GM12801 (cell line): ENCODE data around the gene ZNF746.

Experiments used
- TF ChIP-seq, protein P1 (sequence below): IDR thresholded peaks from one replicate; pipeline ENCODE4 v1.5.1; 2011; ENCODE audit warnings: control low read depth; ENCODE audit not compliant: insufficient read length; ENCODE audit errors: extremely low read depth

The ZNF746 gene

DNA sequence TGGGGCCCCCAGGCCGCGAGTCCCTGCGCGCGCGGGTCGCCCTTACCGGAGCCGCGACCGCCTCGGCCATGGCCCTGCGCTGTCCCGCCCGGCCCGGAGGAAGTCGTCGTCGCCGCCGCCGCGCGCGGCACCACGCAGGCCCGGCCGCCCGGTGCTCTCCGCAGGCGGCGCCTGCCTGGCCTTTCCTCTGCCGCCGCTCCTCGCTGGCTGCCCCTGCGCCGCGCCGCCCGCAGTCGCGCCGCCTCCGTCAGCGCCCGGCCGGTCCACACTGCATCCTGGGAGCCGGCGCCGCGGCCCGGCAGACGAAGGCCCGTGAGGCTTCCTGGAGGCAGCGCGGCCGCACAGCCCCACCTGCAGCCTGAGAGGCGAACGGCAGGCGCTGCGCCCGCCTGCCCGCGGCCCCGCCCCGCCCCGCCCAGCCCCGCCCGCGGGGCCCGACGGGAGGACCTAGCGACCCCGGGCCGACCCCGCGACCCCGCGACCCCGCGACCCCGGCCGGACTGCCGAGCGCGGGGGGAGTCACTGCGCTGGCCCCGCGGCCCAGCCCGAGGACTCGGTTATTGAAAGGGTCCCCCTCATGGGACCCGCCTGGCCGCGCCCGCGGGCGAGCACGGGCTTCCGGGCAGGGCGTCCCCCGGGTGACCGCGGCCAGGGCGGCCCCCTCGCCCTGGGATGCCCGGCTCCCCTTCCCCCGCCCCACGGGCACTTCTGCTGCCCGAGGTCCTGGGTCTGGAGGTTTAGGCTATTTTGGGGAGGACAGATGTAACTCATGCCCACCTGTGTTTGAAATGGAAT is at the start of gene ZNF746:
TSS of gene ZNF746 (minus strand) at position 343 of the 795 bp plus-strand sequence. CDS start at position 70, 273 bp downstream.
- TF ChIP-seq, protein P1, sequence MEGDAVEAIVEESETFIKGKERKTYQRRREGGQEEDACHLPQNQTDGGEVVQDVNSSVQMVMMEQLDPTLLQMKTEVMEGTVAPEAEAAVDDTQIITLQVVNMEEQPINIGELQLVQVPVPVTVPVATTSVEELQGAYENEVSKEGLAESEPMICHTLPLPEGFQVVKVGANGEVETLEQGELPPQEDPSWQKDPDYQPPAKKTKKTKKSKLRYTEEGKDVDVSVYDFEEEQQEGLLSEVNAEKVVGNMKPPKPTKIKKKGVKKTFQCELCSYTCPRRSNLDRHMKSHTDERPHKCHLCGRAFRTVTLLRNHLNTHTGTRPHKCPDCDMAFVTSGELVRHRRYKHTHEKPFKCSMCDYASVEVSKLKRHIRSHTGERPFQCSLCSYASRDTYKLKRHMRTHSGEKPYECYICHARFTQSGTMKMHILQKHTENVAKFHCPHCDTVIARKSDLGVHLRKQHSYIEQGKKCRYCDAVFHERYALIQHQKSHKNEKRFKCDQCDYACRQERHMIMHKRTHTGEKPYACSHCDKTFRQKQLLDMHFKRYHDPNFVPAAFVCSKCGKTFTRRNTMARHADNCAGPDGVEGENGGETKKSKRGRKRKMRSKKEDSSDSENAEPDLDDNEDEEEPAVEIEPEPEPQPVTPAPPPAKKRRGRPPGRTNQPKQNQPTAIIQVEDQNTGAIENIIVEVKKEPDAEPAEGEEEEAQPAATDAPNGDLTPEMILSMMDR = no peak

DNA sequence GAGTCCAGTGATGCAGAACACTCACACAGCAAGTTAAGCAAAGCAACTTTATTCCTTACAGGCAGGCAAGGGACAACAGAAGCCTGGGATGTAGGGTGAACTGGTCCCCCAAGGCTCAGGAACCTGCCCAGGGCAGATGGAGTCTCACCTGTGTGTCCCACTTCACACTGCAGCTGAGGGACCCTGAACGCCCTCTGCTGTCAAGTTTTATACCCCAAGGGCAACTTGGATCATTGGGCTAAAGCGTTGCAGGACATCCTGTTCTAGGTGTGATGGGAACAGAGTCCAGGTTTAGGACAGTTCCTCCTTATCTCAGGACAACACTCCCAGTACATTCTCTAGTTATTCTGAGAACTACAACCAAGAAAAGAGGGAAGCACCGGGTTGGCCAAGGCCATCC is 49.5 kb upstream of the ZNF746 start:
- TF ChIP-seq, protein P1 = no peak

DNA sequence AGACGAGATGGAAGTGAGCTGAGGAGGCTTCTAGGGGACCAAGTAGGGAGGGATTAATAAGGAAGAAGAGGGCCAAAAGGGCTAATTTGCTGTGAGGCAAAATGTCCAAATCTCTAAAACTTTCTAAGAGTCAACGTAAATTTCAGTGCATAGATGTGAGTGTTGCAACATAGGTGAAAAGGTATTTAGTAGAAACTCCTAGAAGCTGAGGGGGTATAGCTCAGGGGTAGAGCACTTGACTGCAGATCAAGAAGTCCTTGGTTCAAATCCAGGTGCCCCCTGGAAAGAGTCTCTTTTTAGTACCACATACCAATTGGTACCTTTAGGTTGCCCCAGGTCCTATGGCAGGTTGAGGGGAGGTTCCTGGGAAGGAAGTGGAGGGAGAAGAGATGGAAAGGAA is 48.7 kb upstream of the ZNF746 start:
- TF ChIP-seq, protein P1 = no peak

DNA sequence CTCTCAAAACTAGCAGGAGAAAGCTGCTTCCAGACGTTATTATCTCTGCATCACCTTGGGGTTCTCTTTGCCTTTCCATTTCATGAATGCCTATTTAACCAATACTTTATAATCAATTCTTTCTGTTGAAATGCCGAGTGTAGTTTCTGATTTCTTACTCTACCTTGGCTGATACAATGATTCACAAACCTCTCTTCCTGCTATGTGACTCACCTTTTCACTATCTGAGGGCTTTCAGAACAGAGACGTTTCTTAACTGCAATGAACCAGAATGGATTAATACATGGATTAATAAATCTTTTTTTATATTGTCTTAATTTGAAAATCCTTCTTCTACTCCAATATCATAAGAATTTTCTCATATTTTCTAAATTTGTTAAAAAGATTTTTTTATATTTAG is 46.4 kb upstream of the ZNF746 start:
- TF ChIP-seq, protein P1 = no peak

DNA sequence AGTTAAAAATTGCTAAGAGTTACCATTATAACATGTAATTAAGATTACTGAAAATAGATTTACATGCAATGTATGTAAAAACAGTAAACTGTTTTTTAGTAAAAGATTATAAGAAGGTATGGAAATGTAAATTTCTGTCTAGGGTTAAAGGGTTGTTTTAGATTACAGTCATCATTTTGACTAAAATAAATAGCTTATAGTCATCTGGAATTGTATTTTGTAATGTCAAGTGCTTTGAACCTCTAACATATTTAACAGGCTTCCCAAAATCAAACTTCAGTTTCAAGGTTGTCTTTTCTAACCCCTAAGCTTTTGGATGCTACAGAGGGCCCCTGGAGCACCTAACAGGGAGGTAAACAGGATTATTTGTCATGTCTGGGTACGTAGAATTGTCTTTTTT is 35.0 kb upstream of the ZNF746 start:
- TF ChIP-seq, protein P1 = no peak

DNA sequence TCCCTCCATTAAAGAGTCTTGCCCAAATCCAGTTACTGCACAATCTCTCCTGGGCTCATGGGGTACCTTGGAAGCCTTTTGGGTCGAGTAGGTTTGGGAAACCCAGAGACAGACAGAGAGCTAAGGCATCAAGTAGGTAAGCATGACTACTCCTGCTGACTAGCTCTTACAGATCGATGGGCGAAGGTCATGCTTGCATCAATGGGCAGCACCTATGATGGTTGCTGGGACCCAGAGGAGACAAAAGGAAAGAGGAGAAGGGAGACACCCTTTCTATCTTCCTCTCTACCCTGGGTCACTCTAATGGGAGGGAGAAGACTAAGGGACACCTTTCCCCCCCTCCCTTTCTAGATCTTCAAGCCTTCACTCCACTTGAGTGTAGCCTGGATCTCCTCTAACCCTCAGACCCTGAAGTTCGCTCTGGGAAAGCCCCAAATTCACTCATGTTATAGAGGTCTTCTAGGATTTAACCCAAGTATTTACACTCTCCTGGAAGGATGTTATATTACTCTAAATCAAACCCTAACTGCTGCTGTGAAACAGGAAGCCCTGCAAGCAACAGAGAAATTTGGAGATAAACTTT is 31.6 kb upstream of the ZNF746 start:
- TF ChIP-seq, protein P1 = no peak

DNA sequence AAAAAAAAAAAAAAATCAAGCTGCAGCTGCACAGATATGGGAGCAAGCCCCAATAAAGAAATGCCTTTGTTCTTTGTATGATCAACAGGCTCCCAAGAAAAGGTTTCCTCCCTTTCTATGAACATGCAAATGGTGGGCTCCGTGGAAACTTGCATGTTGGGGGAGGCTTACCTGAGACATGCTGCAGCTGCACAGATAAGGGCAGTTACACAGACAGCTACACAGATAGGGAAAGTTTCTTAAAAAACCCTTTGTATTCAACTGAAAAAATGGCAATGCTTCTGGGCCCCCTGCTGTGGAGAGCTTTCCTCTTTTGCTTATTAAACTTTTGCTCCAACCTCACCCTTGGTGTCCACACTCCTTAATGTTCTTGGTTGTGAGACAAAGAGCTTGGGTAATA is 29.8 kb upstream of the ZNF746 start:
- TF ChIP-seq, protein P1 = no peak
